SK-N-MC (cell line): ENCODE data around the gene LDOC1.
"Not testable (repeated sequence)": the region's sequence is repeated elsewhere in the genome, so short reads cannot be mapped to it uniquely, and the experiment has no call there.

Source experiments
- DNase-seq: peaks from one replicate; pipeline ENCODE4 v3.0.0-alpha.2; 2011; ENCODE audit warnings: low read depth, low spot score
- H3K27ac ChIP-seq: fragments of 200-600 bp; sonication (generic); 2 replicates; pipeline ENCODE4 v1.5.1; 2016; ENCODE audit warnings: mixed run types
- H3K36me3 ChIP-seq: fragments of 200-600 bp; sonication (generic); 2 replicates; pipeline ENCODE4 v1.6.1; 2017; ENCODE audit warnings: antibody characterized with exemption, low read length, mixed read lengths; ENCODE audit not compliant: insufficient read depth
- H3K4me3 ChIP-seq: fragments of 200-600 bp; sonication (generic); 2 replicates; pipeline ENCODE4 v1.5.1; 2016
- H3K9ac ChIP-seq: fragments of 200-600 bp; sonication (generic); 2 replicates; pipeline ENCODE4 v1.8.0; 2017; ENCODE audit warnings: mixed run types, mixed read lengths; ENCODE audit not compliant: insufficient read length
- H3K9me3 ChIP-seq: fragments of 200-600 bp; sonication (generic); 2 replicates; pipeline ENCODE4 v1.6.1; 2017; ENCODE audit warnings: low read depth, mild to moderate bottlenecking, antibody characterized with exemption, low read length, moderate library complexity, mixed read lengths
- EZH2 ChIP-seq: fragments of 200-600 bp; sonication (generic); IDR thresholded peaks from one replicate; pipeline ENCODE4 v1.6.1; 2017; ENCODE audit warnings: antibody characterized with exemption
- FOXP2 ChIP-seq: optimal IDR thresholded peaks from 2 replicates; pipeline ENCODE3; 2011; ENCODE audit warnings: mild to moderate bottlenecking, moderate library complexity; ENCODE audit not compliant: insufficient read depth; ENCODE audit errors: extremely low read length, control extremely low read depth
- POLR2AphosphoS5 ChIP-seq: IDR thresholded peaks from 2 replicates; pipeline ENCODE4 v1.6.1; 2012; ENCODE audit warnings: mild to moderate bottlenecking, low read depth, low read length, borderline replicate concordance

LDOC1 gene

GRCh38 chrX:141176586-141177451 is at the start of gene LDOC1:
TSS of gene LDOC1 (minus strand) at chrX:141177129. CDS start at chrX:141177021, 108 bp downstream.
- H3K9ac ChIP-seq: no peak within 1 kb of the TSS
- DNase-seq: no peak
- no peak within 1 kb of the TSS for H3K27ac ChIP-seq

GRCh38 chrX:141221611-141222010 is 44.7 kb upstream of the LDOC1 start:
- Histone ChIP-seq H3K9ac (no peak overlapping the region), H3K36me3 (no peaks in the 10 kb centered on the region), H3K9me3 (no peaks in the 10 kb centered on the region), H3K27ac (no peak overlapping the region), H3K4me3 (no peak overlapping the region)
- no peak for DNase-seq
- TF ChIP-seq POLR2AphosphoS5 (no peak), EZH2 (no peak), FOXP2 (no peak)

More at GRCh38 chrX:141176586-141177451, at the start of gene LDOC1:
- Histone ChIP-seq H3K4me3 (no peak within 1 kb of the TSS; the same call in 1 of the 2 replicates), H3K36me3 (no peaks in the 10 kb centered on the region), H3K9me3 (no peaks in the 10 kb centered on the region)
- no peak for TF ChIP-seq FOXP2
- TF ChIP-seq EZH2: no peak
- no peak for TF ChIP-seq POLR2AphosphoS5

- Histone ChIP-seq H3K27ac (no peak overlapping the region), H3K36me3 (no peaks in the 10 kb centered on the region), H3K9ac (no peak overlapping the region), H3K9me3 (no peaks in the 10 kb centered on the region), H3K4me3 (no peak overlapping the region)
- TF ChIP-seq FOXP2: no peak
- TF ChIP-seq EZH2: no peak
- no peak for TF ChIP-seq POLR2AphosphoS5
- no peak for DNase-seq
Measured at GRCh38 chrX:141220342-141221008, 43.5 kb upstream of the LDOC1 start.

- Histone ChIP-seq H3K27ac (no peak overlapping the region), H3K36me3 (no peaks in the 10 kb centered on the region), H3K4me3 (no peak overlapping the region), H3K9me3 (no peaks in the 10 kb centered on the region), H3K9ac (no peak overlapping the region)
- TF ChIP-seq EZH2 (no peak), FOXP2 (no peak), POLR2AphosphoS5 (no peak)
- DNase-seq: no peak
Measured at GRCh38 chrX:141214196-141214595, 37.3 kb upstream of the LDOC1 start.

- TF ChIP-seq FOXP2 (no peak), POLR2AphosphoS5 (no peak), EZH2 (no peak)
- Histone ChIP-seq H3K36me3 (no peaks in the 10 kb centered on the region), H3K9ac (no peak overlapping the region), H3K4me3 (no peak overlapping the region), H3K9me3 (no peaks in the 10 kb centered on the region), H3K27ac (no peak overlapping the region)
- DNase-seq: no peak
Measured at GRCh38 chrX:141201962-141202361, 25.0 kb upstream of the LDOC1 start.

DNA sequence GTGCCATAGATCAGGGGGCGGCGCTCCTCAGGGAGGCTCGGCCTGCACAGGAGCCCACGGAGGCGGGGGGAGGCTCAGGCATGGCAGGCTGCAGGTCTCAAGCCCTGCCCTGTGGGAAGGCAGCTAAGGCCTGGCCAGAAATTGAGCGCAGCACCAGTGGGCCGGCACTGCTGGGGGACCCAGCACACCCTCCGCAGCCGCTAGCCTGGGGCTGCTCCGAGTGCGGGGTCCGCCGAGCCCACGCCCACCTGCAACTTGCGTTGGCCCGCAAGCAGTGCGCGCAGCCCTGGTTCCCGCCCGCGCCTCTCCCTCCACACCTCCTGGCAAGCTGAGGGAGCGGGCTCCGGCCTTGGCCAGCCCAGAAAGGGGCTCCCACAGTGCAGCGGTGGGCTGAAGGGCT is 11.6 kb upstream of the LDOC1 start:
- H3K27ac ChIP-seq, DNase-seq, H3K36me3 ChIP-seq, H3K9me3 ChIP-seq, H3K4me3 ChIP-seq, H3K9ac ChIP-seq: not testable (repeated sequence)

GRCh38 chrX:141185366-141185765 is 8.4 kb upstream of the LDOC1 start:
- H3K9ac ChIP-seq: no peak overlapping the region
- no peak overlapping the region for H3K27ac ChIP-seq
- no peak overlapping the region for H3K4me3 ChIP-seq
- H3K36me3 ChIP-seq: no peaks in the 10 kb centered on the region
- no peaks in the 10 kb centered on the region for H3K9me3 ChIP-seq
- DNase-seq: no peak
- TF ChIP-seq POLR2AphosphoS5: no peak
- no peak for TF ChIP-seq FOXP2
- TF ChIP-seq EZH2: no peak

GRCh38 chrX:141183000-141183399 is 6.1 kb upstream of the LDOC1 start:
- DNase-seq: no peak
- no peak overlapping the region for H3K27ac ChIP-seq
- TF ChIP-seq POLR2AphosphoS5 (no peak), FOXP2 (no peak), EZH2 (no peak)

More at GRCh38 chrX:141183000-141183399, 6.1 kb upstream of the LDOC1 start:
- Histone ChIP-seq H3K4me3 (no peak overlapping the region), H3K36me3 (no peaks in the 10 kb centered on the region), H3K9ac (no peak overlapping the region), H3K9me3 (no peaks in the 10 kb centered on the region)
